Fibroblast of lung (primary cell): ENCODE data around the gene NOTCH2. TPM values are rescaled to one million over a fixed set of nuclear protein-coding genes. Genes with fewer than 3 reads are reported as not detected.

ENCODE experiments used
- DNase-seq, 2 donors: peaks; one replicate each; pipeline versions ENCODE4 v3.0.0 to v3.0.0-alpha.2; 2010; ENCODE audit warnings: low read depth in 2 of 2
- H2AFZ ChIP-seq: 2 replicates; pipeline ENCODE4 v1.5.1; 2012; ENCODE audit warnings: low read length, control low read depth, inconsistent platforms
- H3K27ac ChIP-seq: 2 replicates; pipeline ENCODE4 v1.5.1; 2011; ENCODE audit warnings: low read length, control low read depth; ENCODE audit not compliant: insufficient read depth
- H3K27me3 ChIP-seq: 2 replicates; pipeline ENCODE4 v1.5.1; 2011; ENCODE audit warnings: mild to moderate bottlenecking, low read length; ENCODE audit not compliant: control insufficient read depth, insufficient read depth
- H3K36me3 ChIP-seq: 2 replicates; pipeline ENCODE4 v1.5.1; 2011; ENCODE audit warnings: low read length; ENCODE audit not compliant: control insufficient read depth, insufficient read depth
- H3K4me1 ChIP-seq: 2 replicates; pipeline ENCODE4 v1.5.1; 2011; ENCODE audit warnings: low read length; ENCODE audit not compliant: control insufficient read depth, insufficient read depth; ENCODE audit errors: extremely low read depth
- H3K4me2 ChIP-seq: 2 replicates; pipeline ENCODE4 v1.5.1; 2011; ENCODE audit warnings: low read length, control low read depth; ENCODE audit not compliant: insufficient read depth; ENCODE audit errors: extremely low read depth
- H3K4me3 ChIP-seq, 4 experiments: fragments of 200-600 bp in 1 of 4; sonication (generic) in 1 of 4; replicated peaks in 1 of 4; 2 replicates each; pipeline ENCODE4 v1.5.1; 2011 to 2016; ENCODE audit warnings: low read length in 4 of 4, low read depth in 3 of 4, mild to moderate bottlenecking in 3 of 4, control low read depth in 2 of 4, inconsistent platforms in 1 of 4, mixed read lengths in 1 of 4; ENCODE audit not compliant: insufficient read depth in 1 of 4; ENCODE audit errors: control extremely low read depth in 1 of 4
- H3K79me2 ChIP-seq: 2 replicates; pipeline ENCODE4 v1.5.1; 2012; ENCODE audit warnings: mild to moderate bottlenecking, low read length, inconsistent platforms; ENCODE audit not compliant: control insufficient read depth, insufficient read depth
- H3K9ac ChIP-seq: 2 replicates; pipeline ENCODE4 v1.5.1; 2011; ENCODE audit warnings: mild to moderate bottlenecking, low read length, control low read depth; ENCODE audit not compliant: insufficient read depth
- H3K9me3 ChIP-seq: 2 replicates; pipeline ENCODE4 v1.5.1; 2012; ENCODE audit warnings: low read depth, low read length; ENCODE audit not compliant: control insufficient read depth, insufficient read depth
- H4K20me1 ChIP-seq: 2 replicates; pipeline ENCODE4 v1.5.1; 2011; ENCODE audit warnings: low read length; ENCODE audit not compliant: control insufficient read depth, insufficient read depth; ENCODE audit errors: extremely low read depth
- CTCF ChIP-seq, 2 donors: IDR thresholded peaks in 1 of 2; conservative IDR thresholded peaks in 1 of 2; 1 replicate in 1 of 2; 2 replicates in 1 of 2; pipeline ENCODE4 v1.5.1; 2011 to 2012; ENCODE audit warnings: low read length in 2 of 2, control low read depth in 1 of 2, inconsistent platforms in 1 of 2, low read depth in 1 of 2, mild to moderate bottlenecking in 1 of 2
- EZH2 ChIP-seq: IDR thresholded peaks from 2 replicates; pipeline ENCODE4 v1.5.1; 2012; ENCODE audit warnings: low read length, control low read depth, mild to moderate bottlenecking; ENCODE audit errors: missing control alignments
- polyA plus RNA-seq, 2 donors: library from polyadenylated mRNA; depleted of rRNA in 1 of 2; stranded (reverse) in 1 of 2; unstranded in 1 of 2; fragments of >200 nt; gene quantifications; 2 replicates each; pipeline ENCODE4 v1.2.1, GENCODE V29; 2011 to 2012; ENCODE audit warnings: missing spikeins in 1 of 2
- total RNA-seq: library from RNA; depleted of rRNA; stranded (reverse); fragments of >200 nt; gene quantifications from 2 replicates; pipeline ENCODE4 v1.2.1, GENCODE V29; 2014

The NOTCH2 gene
- total and polyA plus RNA-seq, 2 donors (not counting 1 experiment from before 2014, with no cell fraction given), result 86.3 to 204 TPM

DNA sequence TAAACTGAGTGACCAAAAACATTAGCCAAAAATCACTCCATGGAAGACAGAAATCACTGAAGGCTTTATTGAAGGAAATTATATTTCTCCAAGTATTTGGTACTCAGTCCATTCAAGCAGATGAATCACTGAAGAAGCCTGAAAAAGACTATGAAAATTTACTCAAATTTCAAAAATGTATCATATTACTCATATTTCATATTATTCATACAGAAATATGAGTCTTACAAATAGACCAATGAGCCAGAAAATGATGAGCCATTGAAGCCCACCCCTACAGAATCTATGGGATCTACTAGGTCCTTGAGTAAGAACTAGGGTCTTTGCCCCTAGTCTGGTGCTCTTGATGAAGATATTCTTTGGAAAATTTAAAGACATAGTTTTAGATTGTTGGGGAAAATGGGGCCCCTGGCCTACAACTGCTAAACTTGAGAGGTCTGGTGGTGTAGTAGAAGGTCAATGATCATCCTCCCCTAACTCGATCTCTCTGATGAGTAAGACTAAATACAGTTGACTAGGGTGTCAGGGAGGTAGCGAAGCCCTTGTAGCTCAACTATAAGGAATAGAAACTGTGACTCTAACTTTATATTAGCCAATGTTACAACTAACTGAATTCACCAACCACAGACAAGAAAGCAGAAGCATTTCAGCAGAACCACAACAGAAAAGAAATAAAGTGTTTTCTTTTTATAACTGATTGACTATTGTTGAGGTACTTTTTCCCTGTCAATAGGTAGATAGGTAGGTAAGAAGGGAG lies 81.0 kb downstream of the NOTCH2 start:
- peaks cover 19% of the 10 kb centered on the region for H3K4me1 ChIP-seq
- H3K79me2 ChIP-seq, result peaks cover 27% of the 10 kb centered on the region
- peak; percentile 33 to 34 for DNase-seq
- no peak overlapping the region for H3K4me3 ChIP-seq
- no peaks in the 10 kb centered on the region for H3K27me3 ChIP-seq
- no peak overlapping the region for H2AFZ ChIP-seq
- H3K4me2 ChIP-seq, result peak overlapping the region; percentile 63
- no peaks in the 10 kb centered on the region for H4K20me1 ChIP-seq
- H3K9me3 ChIP-seq, result no peaks in the 10 kb centered on the region
- TF ChIP-seq EZH2 (no peak), CTCF (conservative IDR thresholded peaks at IDR 0.05 in 1 of 2, IDR thresholded peaks at IDR 0.05 in 1 of 2; ENCODE audit: low read depth in 1 of 2, low read length in 2 of 2) (no peak)
- peaks cover 1% of the 10 kb centered on the region for H3K36me3 ChIP-seq
- H3K9ac ChIP-seq, result no peak overlapping the region
- peak overlapping the region; percentile 34 for H3K27ac ChIP-seq

- Histone ChIP-seq H3K4me1 (peaks cover 19% of the 10 kb centered on the region), H3K9ac (no peak overlapping the region), H3K4me2 (peak overlapping the region; percentile 63), H3K4me3 (no peak overlapping the region), H3K27me3 (no peaks in the 10 kb centered on the region), H4K20me1 (no peaks in the 10 kb centered on the region), H2AFZ (no peak overlapping the region), H3K9me3 (no peaks in the 10 kb centered on the region), H3K36me3 (peaks cover 1% of the 10 kb centered on the region), H3K79me2 (peaks cover 28% of the 10 kb centered on the region), H3K27ac (peak overlapping the region; percentile 31)
- no peak for DNase-seq
- no peak for TF ChIP-seq CTCF (conservative IDR thresholded peaks at IDR 0.05 in 1 of 2, IDR thresholded peaks at IDR 0.05 in 1 of 2; ENCODE audit: low read depth in 1 of 2, low read length in 2 of 2)
These were observed 81.8 kb downstream of the NOTCH2 start for GRCh38 chr1:119987686-119988085.

DNA sequence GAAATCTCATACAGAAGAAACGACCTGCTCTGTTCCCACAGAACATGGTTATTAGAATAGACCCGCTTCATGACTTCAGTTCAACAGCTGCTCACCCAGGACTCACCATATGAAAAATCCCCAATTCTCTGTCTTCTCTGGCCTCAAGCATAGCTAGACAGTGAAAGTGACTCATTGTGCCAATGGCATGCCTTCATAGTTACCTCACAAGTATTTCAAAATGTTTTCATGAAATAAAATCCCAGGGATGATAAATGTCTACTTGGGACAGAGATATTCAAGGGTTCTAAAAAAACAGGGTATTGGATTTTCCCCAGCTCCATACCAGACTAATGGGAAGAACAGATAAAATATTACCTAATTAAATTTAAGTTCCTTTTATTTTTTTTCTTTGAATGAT lies 82.3 kb downstream of the NOTCH2 start:
- Histone ChIP-seq H3K9ac (no peak overlapping the region), H3K27me3 (no peaks in the 10 kb centered on the region), H2AFZ (no peak overlapping the region), H4K20me1 (no peaks in the 10 kb centered on the region), H3K79me2 (peaks cover 32% of the 10 kb centered on the region), H3K4me3 (no peak overlapping the region), H3K27ac (peak overlapping the region; percentile 51), H3K4me2 (peak overlapping the region; percentile 16), H3K4me1 (peaks cover 21% of the 10 kb centered on the region), H3K36me3 (peaks cover 1% of the 10 kb centered on the region), H3K9me3 (no peaks in the 10 kb centered on the region)
- peak; percentile 88 to 97 for DNase-seq
- TF ChIP-seq CTCF (conservative IDR thresholded peaks at IDR 0.05 in 1 of 2, IDR thresholded peaks at IDR 0.05 in 1 of 2; ENCODE audit: low read depth in 1 of 2, low read length in 2 of 2) (no peak), EZH2 (no peak)
